A549 (cell line): ENCODE results near the gene ATP10B. TPM values are rescaled to one million over a fixed set of nuclear protein-coding genes. Genes with fewer than 3 reads are reported as not detected.

Experiments used
- ATAC-seq, 2 experiments: fragments of 200-7000 bp in 1 of 2; fragments of >200 bp in 1 of 2; cut with Nextera tagmentation in 1 of 2; cut with Tn5 transposase in 1 of 2; 3 replicates each; pipeline versions ENCODE4 v1.8.0 to v1.9.1; 2018 to 2020; ENCODE audit warnings: mild to moderate bottlenecking in 1 of 2, moderate library complexity in 1 of 2
- CTCF ChIA-PET: fragments of 300-600 bp; sonication (Branson Sonifier 250); formaldehyde crosslinking; extraction: SDS; loops from one replicate; lab custom pipeline; 2021; ENCODE audit warnings: antibody characterized with exemption, inconsistent platforms; lab: Yijun Ruan, JAX
- POLR2A ChIA-PET: fragments of 350-600 bp; formaldehyde crosslinking; extraction: SDS; loops from one replicate; lab custom pipeline; 2021; ENCODE audit warnings: antibody characterized with exemption, inconsistent platforms; lab: Yijun Ruan, JAX
- DNase-seq, 2 experiments: peaks; one replicate each; pipeline versions ENCODE4 v3.0.0 to v3.0.0-alpha.2; 2011 to 2016; ENCODE audit warnings: low read depth in 1 of 2, low spot score in 1 of 2
- FAIRE-seq: peaks from 2 replicates; lab custom pipeline; 2011; peaks lifted over from hg19 to GRCh38; lab: Jason Lieb, UNC
- H3K27ac ChIP-seq, 2 experiments: fragments of >200 bp; sonication (Bioruptor Twin); formaldehyde crosslinking; 3 replicates each; pipeline ENCODE4 v1.5.1; 2016 to 2017
- H3K4me1 ChIP-seq: fragments of >200 bp; sonication (Bioruptor Twin); formaldehyde crosslinking; 3 replicates; pipeline ENCODE4 v1.6.1; 2016
- H3K4me2 ChIP-seq: fragments of >200 bp; sonication (Bioruptor Twin); formaldehyde crosslinking; 3 replicates; pipeline ENCODE4 v1.6.1; 2016
- H3K4me3 ChIP-seq: fragments of >200 bp; sonication (Bioruptor Twin); formaldehyde crosslinking; 3 replicates; pipeline ENCODE4 v1.5.1; 2016
- H3K9me3 ChIP-seq: fragments of >200 bp; sonication (Bioruptor Twin); formaldehyde crosslinking; 3 replicates; pipeline ENCODE4 v1.6.1; 2016
- BCL3 ChIP-seq: fragments of >200 bp; sonication (Bioruptor Twin); formaldehyde crosslinking; IDR thresholded peaks from 3 replicates; pipeline ENCODE4 v1.6.1; 2016
- CBX8 ChIP-seq: fragments of 200-600 bp; sonication (generic); IDR thresholded peaks from 2 replicates; pipeline ENCODE4 v1.6.1; 2016
- CEBPB ChIP-seq, 2 experiments: fragments of >200 bp in 1 of 2; sonication (Bioruptor Twin) in 1 of 2; formaldehyde crosslinking in 1 of 2; IDR thresholded peaks; 2 replicates each; pipeline ENCODE4 v1.6.1; 2012 to 2016
- CHD2 ChIP-seq: fragments of 150-350 bp; IDR thresholded peaks from 2 replicates; pipeline ENCODE4 v1.6.1; 2014; ENCODE audit warnings: low read length; ENCODE audit not compliant: partially characterized antibody
- CHD4 ChIP-seq: fragments of 200-600 bp; sonication (generic); IDR thresholded peaks from 2 replicates; pipeline ENCODE4 v1.6.1; 2016; ENCODE audit warnings: antibody characterized with exemption, mild to moderate bottlenecking, borderline replicate concordance
- EHMT2 ChIP-seq: fragments of 200-600 bp; sonication (generic); IDR thresholded peaks from 2 replicates; pipeline ENCODE4 v1.6.1; 2016; ENCODE audit warnings: antibody characterized with exemption, low read depth, mild to moderate bottlenecking, moderate library complexity
- FOSB ChIP-seq: fragments of 250-450 bp; sonication (Bioruptor Pico); IDR thresholded peaks from 2 replicates; pipeline ENCODE4 v1.5.0; 2020; ENCODE audit warnings: mild to moderate bottlenecking, moderate library complexity
- FOSL2 ChIP-seq, 2 experiments: fragments of 450-650 bp in 1 of 2; fragments of >200 bp in 1 of 2; sonication (Bioruptor Twin) in 1 of 2; formaldehyde crosslinking; IDR thresholded peaks; 2 replicates each; pipeline versions ENCODE4 v1.5.0 to v1.6.1; 2016 to 2020; ENCODE audit warnings: mild to moderate bottlenecking in 1 of 2, moderate library complexity in 1 of 2
- GATA3 ChIP-seq: IDR thresholded peaks from 2 replicates; pipeline ENCODE4 v1.6.1; 2012; ENCODE audit warnings: borderline replicate concordance
- HDAC2 ChIP-seq: fragments of 200-600 bp; sonication (generic); IDR thresholded peaks from 2 replicates; pipeline ENCODE4 v1.6.1; 2016
- HES2 ChIP-seq: fragments of >200 bp; sonication (Bioruptor Twin); formaldehyde crosslinking; IDR thresholded peaks from 2 replicates; pipeline ENCODE4 v1.6.1; 2016
- HMGXB4 ChIP-seq: fragments of 250-450 bp; sonication (Bioruptor Pico); IDR thresholded peaks from 2 replicates; pipeline ENCODE4 v1.5.0; 2021; ENCODE audit warnings: mild to moderate bottlenecking, moderate library complexity, borderline replicate concordance
- JUN ChIP-seq, 2 experiments: fragments of >200 bp; sonication (Bioruptor Twin); formaldehyde crosslinking; IDR thresholded peaks; 2 replicates in 1 of 2; 3 replicates in 1 of 2; pipeline ENCODE4 v1.6.1; 2016 to 2017
- KDM5A ChIP-seq: fragments of 200-600 bp; sonication (generic); IDR thresholded peaks from 2 replicates; pipeline ENCODE4 v1.6.1; 2016; ENCODE audit warnings: antibody characterized with exemption, mild to moderate bottlenecking
- MAFK ChIP-seq: fragments of 450-650 bp; IDR thresholded peaks from 2 replicates; pipeline ENCODE4 v1.6.1; 2014; ENCODE audit not compliant: partially characterized antibody
- NPAS2 ChIP-seq: fragments of 250-450 bp; sonication (Bioruptor Pico); IDR thresholded peaks from 2 replicates; pipeline ENCODE4 v1.8.0; 2022; ENCODE audit warnings: mild to moderate bottlenecking, moderate library complexity, borderline replicate concordance
- NR3C1 ChIP-seq: fragments of >200 bp; sonication (Bioruptor Twin); formaldehyde crosslinking; IDR thresholded peaks from 3 replicates; pipeline ENCODE4 v1.6.1; 2017
- PBX3 ChIP-seq: IDR thresholded peaks from 2 replicates; pipeline ENCODE4 v1.6.1; 2012
- PHF8 ChIP-seq: fragments of 200-600 bp; sonication (generic); IDR thresholded peaks from 2 replicates; pipeline ENCODE4 v1.6.1; 2016; ENCODE audit warnings: low read depth, mild to moderate bottlenecking, antibody characterized with exemption, moderate library complexity, borderline replicate concordance
- POLR2AphosphoS2 ChIP-seq: conservative IDR thresholded peaks from 2 replicates; pipeline ENCODE4 v1.6.1; 2012; ENCODE audit warnings: low read length, improper control_type of control experiment, inconsistent platforms
- RARB ChIP-seq: fragments of 250-450 bp; sonication (Bioruptor Pico); IDR thresholded peaks from 2 replicates; pipeline ENCODE4 v1.8.0; 2021; ENCODE audit warnings: mild to moderate bottlenecking, moderate library complexity
- RCOR1 ChIP-seq: fragments of 150-350 bp; IDR thresholded peaks from 2 replicates; pipeline ENCODE4 v1.6.1; 2014; ENCODE audit warnings: antibody characterized with exemption, low read length, low read depth
- SREBF2 ChIP-seq: fragments of 450-650 bp; IDR thresholded peaks from 2 replicates; pipeline ENCODE4 v1.6.1; 2014; ENCODE audit warnings: mild to moderate bottlenecking, moderate library complexity
- TP53 ChIP-seq: fragments of 250-450 bp; sonication (Bioruptor Pico); IDR thresholded peaks from 2 replicates; pipeline ENCODE4 v1.5.0; 2021; ENCODE audit warnings: mild to moderate bottlenecking, moderate library complexity
- USF2 ChIP-seq: fragments of 450-650 bp; IDR thresholded peaks from 2 replicates; pipeline ENCODE4 v1.6.1; 2014; ENCODE audit warnings: antibody characterized with exemption
- ZNF302 ChIP-seq: fragments of 250-450 bp; sonication (Bioruptor Pico); IDR thresholded peaks from 2 replicates; pipeline ENCODE4 v1.9.0; 2021; ENCODE audit warnings: inconsistent platforms, mild to moderate bottlenecking, moderate library complexity
- WGBS: methylation state at CpG from one replicate; pipeline ENCODE4 v1.1.6; 2017; ENCODE audit errors: missing lambda C conversion rate; 5-methylcytosine and 5-hydroxymethylcytosine counted together
- polyA plus RNA-seq, 4 experiments: library from polyadenylated mRNA; depleted of rRNA in 3 of 4; stranded (reverse); fragments of >200 nt; fragmentation: RNase III in 1 of 4; extraction: RNeasy Plus Mini Kit Qiagen cat#74134 plus additional on column Dnase treatment in 1 of 4; gene quantifications; 2 replicates in 3 of 4; 3 replicates in 1 of 4; pipeline ENCODE4 v1.2.3, GENCODE V29; 2011 to 2017

Gene ATP10B
- polyA plus RNA-seq, 2 of the 4 experiments (the other 2 are of a cell fraction), result not detected

- TF ChIP-seq FOSL2 (IDR thresholded peaks at IDR 0.05) (no peak), FOSL2 (CRISPR knock-in tag; IDR thresholded peaks at IDR 0.05) (no peak)
- no peaks in the 10 kb centered on the region for H3K9me3 ChIP-seq
- DNase-seq (no peak), ATAC-seq (no peak), FAIRE-seq (no peak)
- WGBS, result 0% methylated on average over 1 of the region's 1 CpG
- POLR2A ChIA-PET, result no interaction called here
- CTCF ChIA-PET, result no interaction called here
- H3K4me3 ChIP-seq, result no peak overlapping the region
- no peak overlapping the region for H3K27ac ChIP-seq
- no peak overlapping the region for H3K4me2 ChIP-seq
- H3K4me1 ChIP-seq, result no peaks in the 10 kb centered on the region
Observed at GRCh38 chr5:160660132-160660531, 191.9 kb downstream of the ATP10B start.

- FAIRE-seq (no peak), DNase-seq (no peak), ATAC-seq (no peak)
- Histone ChIP-seq H3K9me3 (no peaks in the 10 kb centered on the region), H3K4me1 (no peaks in the 10 kb centered on the region), H3K27ac (no peak overlapping the region), H3K4me3 (no peak overlapping the region), H3K4me2 (no peak overlapping the region)
- WGBS, result 13% methylated on average over 5 of the region's 5 CpGs
- no peak for TF ChIP-seq TP53
- no peak for TF ChIP-seq CHD2
- TF ChIP-seq POLR2AphosphoS2, result no peak
- TF ChIP-seq CBX8, result no peak
- TF ChIP-seq JUN (IDR thresholded peaks at IDR 0.05), result no peak
- TF ChIP-seq PBX3, result no peak
- no peak for TF ChIP-seq CHD4
- TF ChIP-seq ZNF302 (CRISPR knock-in tag), result no peak
- no peak for TF ChIP-seq CEBPB (IDR thresholded peaks at IDR 0.05)
- TF ChIP-seq FOSB (CRISPR knock-in tag), result no peak
- TF ChIP-seq NR3C1, result no peak
- TF ChIP-seq HDAC2, result no peak
- TF ChIP-seq SREBF2, result no peak
- no peak for TF ChIP-seq RCOR1
- TF ChIP-seq EHMT2, result no peak
- no peak for TF ChIP-seq GATA3
- TF ChIP-seq NPAS2, result no peak
- no peak for TF ChIP-seq PHF8
- TF ChIP-seq HMGXB4, result no peak
- no peak for TF ChIP-seq KDM5A
- ChIA-PET CTCF (no interaction called here), POLR2A (no interaction called here)
Observed at GRCh38 chr5:160657622-160658458, 194.2 kb downstream of the ATP10B start.

- H3K9me3 ChIP-seq, result no peaks in the 10 kb centered on the region
- no peak overlapping the region for H3K4me2 ChIP-seq
- ChIA-PET POLR2A (no interaction called here), CTCF (no interaction called here)
- no peak overlapping the region for H3K4me3 ChIP-seq
- ATAC-seq, result no peak
- no peak for FAIRE-seq
- WGBS, result 36% methylated on average over 1 of the region's 1 CpG
- no peak for DNase-seq
- TF ChIP-seq USF2 (no peak), BCL3 (no peak), MAFK (no peak), HES2 (no peak), RARB (CRISPR knock-in tag) (no peak)
- TF ChIP-seq, all 56 proteins: peak for 0
- Histone ChIP-seq H3K4me1 (no peaks in the 10 kb centered on the region), H3K27ac (no peak overlapping the region)
Observed at GRCh38 chr5:160657068-160657507, 194.9 kb downstream of the ATP10B start.
